Progenitor cell of endocrine pancreas (in vitro differentiated cells): ENCODE data around the gene RASGRF2. TPM values are rescaled to one million over a fixed set of nuclear protein-coding genes. Genes with fewer than 3 reads are reported as not detected.

Experiments
- DNase-seq: peaks from one replicate; pipeline ENCODE4 v3.0.0; 2021; ENCODE audit warnings: low spot score; ENCODE audit not compliant: unreplicated experiment
- H3K27ac Mint-ChIP-seq: 2 replicates; pipeline ENCODE4 v1.8.0; 2021; ENCODE audit warnings: mild to moderate bottlenecking, moderate library complexity, mixed read lengths
- H3K27me3 Mint-ChIP-seq: 2 replicates; pipeline ENCODE4 v1.8.0; 2021; ENCODE audit warnings: mixed read lengths
- H3K36me3 Mint-ChIP-seq: 2 replicates; pipeline ENCODE4 v1.8.0; 2022; ENCODE audit warnings: mixed read lengths; ENCODE audit not compliant: insufficient read depth
- H3K4me1 Mint-ChIP-seq: 2 replicates; pipeline ENCODE4 v1.8.0; 2021; ENCODE audit warnings: low read depth, mixed read lengths
- H3K4me3 Mint-ChIP-seq: 2 replicates; pipeline ENCODE4 v1.8.0; 2021; ENCODE audit warnings: low read depth, mild to moderate bottlenecking, moderate library complexity, mixed read lengths
- H3K9me3 Mint-ChIP-seq: 2 replicates; pipeline ENCODE4 v1.8.0; 2021; ENCODE audit warnings: low read depth, mixed read lengths
- CTCF ChIP-seq: fragments of 200-600 bp; sonication (generic); IDR thresholded peaks from one replicate; pipeline ENCODE4 v1.5.0; 2021; ENCODE audit warnings: antibody characterized with exemption, mild to moderate bottlenecking; ENCODE audit not compliant: unreplicated experiment
- total RNA-seq: library from RNA; stranded (reverse); gene quantifications from 2 replicates; pipeline ENCODE4 v1.2.1, GENCODE V29; 2021

RASGRF2 gene
- total RNA-seq, 1 donor from 2014 or later: 0.62 TPM

GRCh38 chr5:81035522-81035921, 75.4 kb downstream of the RASGRF2 start:
- no peaks in the 10 kb centered on the region for H3K4me1 Mint-ChIP-seq
- H3K9me3 Mint-ChIP-seq: peaks cover 4% of the 10 kb centered on the region
- peaks cover 2% of the 10 kb centered on the region for H3K36me3 Mint-ChIP-seq
- no peak for TF ChIP-seq CTCF
- no peak for DNase-seq
- H3K27ac Mint-ChIP-seq: no peak overlapping the region
- no peak overlapping the region for H3K4me3 Mint-ChIP-seq
- no peaks in the 10 kb centered on the region for H3K27me3 Mint-ChIP-seq

- Mint-ChIP-seq H3K27ac (no peak overlapping the region), H3K36me3 (peaks cover 2% of the 10 kb centered on the region), H3K27me3 (no peaks in the 10 kb centered on the region), H3K9me3 (peaks cover 4% of the 10 kb centered on the region), H3K4me1 (no peaks in the 10 kb centered on the region), H3K4me3 (no peak overlapping the region)
- no peak for TF ChIP-seq CTCF
- DNase-seq: no peak
Measured at GRCh38 chr5:81038495-81038894, 78.3 kb downstream of the RASGRF2 start.

- no peak for DNase-seq
- Mint-ChIP-seq H3K27ac (no peak overlapping the region), H3K4me3 (no peak overlapping the region), H3K9me3 (no peaks in the 10 kb centered on the region), H3K36me3 (no peaks in the 10 kb centered on the region), H3K4me1 (peaks cover 4% of the 10 kb centered on the region), H3K27me3 (no peaks in the 10 kb centered on the region)
- no peak for TF ChIP-seq CTCF
Measured at GRCh38 chr5:81044868-81045267, 84.7 kb downstream of the RASGRF2 start.

GRCh38 chr5:81045389-81045807, 85.2 kb downstream of the RASGRF2 start:
- no peak for TF ChIP-seq CTCF
- H3K4me3 Mint-ChIP-seq: no peak overlapping the region
- H3K27ac Mint-ChIP-seq: no peak overlapping the region
- no peaks in the 10 kb centered on the region for H3K27me3 Mint-ChIP-seq
- H3K4me1 Mint-ChIP-seq: peaks cover 4% of the 10 kb centered on the region
- no peak for DNase-seq
- H3K9me3 Mint-ChIP-seq: no peaks in the 10 kb centered on the region
- no peaks in the 10 kb centered on the region for H3K36me3 Mint-ChIP-seq

- peaks cover 4% of the 10 kb centered on the region for H3K4me1 Mint-ChIP-seq
Measured at GRCh38 chr5:81046041-81046440, 85.9 kb downstream of the RASGRF2 start.

More at GRCh38 chr5:81046041-81046440, 85.9 kb downstream of the RASGRF2 start:
- no peak for TF ChIP-seq CTCF
- DNase-seq: no peak
- Mint-ChIP-seq H3K4me3 (no peak overlapping the region), H3K9me3 (no peaks in the 10 kb centered on the region), H3K27me3 (no peaks in the 10 kb centered on the region), H3K27ac (no peak overlapping the region), H3K36me3 (no peaks in the 10 kb centered on the region)
